SK-N-SH (cell line): ENCODE measurements around the gene ENOX1.

Experiments used
- POLR2AphosphoS5 ChIP-seq: IDR thresholded peaks from 2 replicates; pipeline ENCODE4 v1.6.1; 2012; ENCODE audit warnings: low read depth, low read length
- RAD21 ChIP-seq: IDR thresholded peaks from 2 replicates; pipeline ENCODE4 v1.6.1; 2012; ENCODE audit warnings: mild to moderate bottlenecking, low read length
- USF2 ChIP-seq: fragments of 150-350 bp; IDR thresholded peaks from 2 replicates; pipeline ENCODE4 v1.6.1; 2017; ENCODE audit warnings: antibody characterized with exemption, low read length, low read depth, borderline replicate concordance
- TF ChIP-seq, protein P1 (sequence below): fragments of 200-600 bp; sonication (generic); IDR thresholded peaks from 2 replicates; pipeline ENCODE4 v1.6.1; 2017; ENCODE audit warnings: antibody characterized with exemption, mild to moderate bottlenecking, moderate library complexity

DNA sequence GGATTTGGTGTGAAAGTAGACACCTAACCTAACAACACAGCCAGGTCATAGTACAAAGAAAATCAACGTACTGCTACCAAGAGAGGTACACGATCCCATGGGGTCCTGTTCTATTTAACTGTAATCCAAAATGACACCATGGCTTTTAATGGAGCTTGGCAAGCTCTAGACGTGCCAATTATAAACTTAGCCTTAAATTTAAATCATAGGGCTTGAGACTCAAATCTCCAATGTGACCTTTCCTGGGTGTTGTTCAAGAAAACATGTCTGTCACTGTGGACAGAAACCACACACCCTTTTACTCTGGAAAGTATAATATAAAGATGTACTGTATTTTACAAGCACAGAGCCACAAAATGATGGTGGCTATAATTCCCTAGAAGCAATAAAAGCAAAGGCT is 299.3 kb downstream of the ENOX1 start:
- TF ChIP-seq, protein P1, sequence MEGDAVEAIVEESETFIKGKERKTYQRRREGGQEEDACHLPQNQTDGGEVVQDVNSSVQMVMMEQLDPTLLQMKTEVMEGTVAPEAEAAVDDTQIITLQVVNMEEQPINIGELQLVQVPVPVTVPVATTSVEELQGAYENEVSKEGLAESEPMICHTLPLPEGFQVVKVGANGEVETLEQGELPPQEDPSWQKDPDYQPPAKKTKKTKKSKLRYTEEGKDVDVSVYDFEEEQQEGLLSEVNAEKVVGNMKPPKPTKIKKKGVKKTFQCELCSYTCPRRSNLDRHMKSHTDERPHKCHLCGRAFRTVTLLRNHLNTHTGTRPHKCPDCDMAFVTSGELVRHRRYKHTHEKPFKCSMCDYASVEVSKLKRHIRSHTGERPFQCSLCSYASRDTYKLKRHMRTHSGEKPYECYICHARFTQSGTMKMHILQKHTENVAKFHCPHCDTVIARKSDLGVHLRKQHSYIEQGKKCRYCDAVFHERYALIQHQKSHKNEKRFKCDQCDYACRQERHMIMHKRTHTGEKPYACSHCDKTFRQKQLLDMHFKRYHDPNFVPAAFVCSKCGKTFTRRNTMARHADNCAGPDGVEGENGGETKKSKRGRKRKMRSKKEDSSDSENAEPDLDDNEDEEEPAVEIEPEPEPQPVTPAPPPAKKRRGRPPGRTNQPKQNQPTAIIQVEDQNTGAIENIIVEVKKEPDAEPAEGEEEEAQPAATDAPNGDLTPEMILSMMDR = no peak
- TF ChIP-seq USF2 (no peak), POLR2AphosphoS5 (peak; percentile 32; the same call in 1 of the 2 replicates), RAD21 (no peak)
